HCT116 (cell line): Measurements from ENCODE around the gene SEC22C. TPM values are rescaled to one million over a fixed set of nuclear protein-coding genes. Genes with fewer than 3 reads are reported as not detected.

Experiments used
- ATAC-seq: fragments of 200-7000 bp; cut with Tn5 transposase; 2 replicates; pipeline ENCODE4 v1.9.1; 2020; ENCODE audit warnings: mild to moderate bottlenecking, moderate library complexity
- BruUV-seq: library from RNA; stranded (reverse); fragments of 400-500 nt; replicated peaks from 2 replicates; lab custom pipeline; 2021; lab: Mats Ljungman, UMichigan
- CTCF ChIA-PET: fragments of 300-600 bp; sonication (Branson Sonifier 250); formaldehyde crosslinking; loops from one replicate; lab custom pipeline; 2021; ENCODE audit warnings: antibody characterized with exemption; lab: Charles Lee
- POLR2A ChIA-PET: fragments of 300-600, 350-600 bp; sonication (Branson Sonifier 250); formaldehyde crosslinking; loops from one replicate; lab custom pipeline; 2021; ENCODE audit warnings: antibody characterized with exemption; lab: Charles Lee
- RAD21 ChIA-PET, 2 experiments: fragments of 300-600 bp; sonication (Branson Sonifier 250); formaldehyde crosslinking; loops; one replicate each; lab custom pipeline; 2023; ENCODE audit warnings: low total read pairs in 2 of 2; ENCODE audit not compliant: uncharacterized antibody in 2 of 2, unreplicated experiment in 2 of 2, low non-redundant PET in 1 of 2; lab: Charles Lee
- DNase-seq: peaks from one replicate; pipeline ENCODE4 v3.0.0-alpha.2; 2010; ENCODE audit warnings: low read depth, low spot score
- H2AFZ ChIP-seq: fragments of 200-600 bp; shearing (Covaris generic), sonication (generic); 2 replicates; pipeline ENCODE4 v1.6.1; 2017; ENCODE audit warnings: low read depth, mixed run types, mixed read lengths, antibody characterized with exemption, low read length; ENCODE audit not compliant: poor library complexity, severe bottlenecking
- H3K27ac ChIP-seq: 2 replicates; pipeline ENCODE4 v1.5.1; 2012; ENCODE audit warnings: low read depth, low read length
- H3K27me3 ChIP-seq: fragments of 200-600 bp; sonication (generic); 2 replicates; pipeline ENCODE4 v1.6.1; 2016; ENCODE audit warnings: mixed run types, low read length, mixed read lengths; ENCODE audit not compliant: insufficient read depth
- H3K36me3 ChIP-seq, 2 experiments: fragments of 200-500 bp in 1 of 2; fragments of 200-600 bp in 1 of 2; sonication (Bioruptor generic) in 1 of 2; sonication (generic) in 1 of 2; 2 replicates each; pipeline versions ENCODE4 v1.5.1 to v1.6.1; 2014 to 2016; ENCODE audit warnings: low read length in 2 of 2, inconsistent platforms in 1 of 2, mixed read lengths in 1 of 2, mixed run types in 1 of 2; ENCODE audit not compliant: insufficient read depth in 2 of 2, control insufficient read depth in 1 of 2
- H3K4me1 ChIP-seq, 2 experiments: fragments of 200-600 bp in 1 of 2; sonication (generic) in 1 of 2; 2 replicates each; pipeline versions ENCODE4 v1.5.1 to v1.6.1; 2012 to 2017; ENCODE audit warnings: low read length in 2 of 2, inconsistent platforms in 1 of 2, mild to moderate bottlenecking in 1 of 2, mixed read lengths in 1 of 2, mixed run types in 1 of 2, moderate library complexity in 1 of 2; ENCODE audit not compliant: insufficient read depth in 2 of 2, control insufficient read depth in 1 of 2
- H3K4me2 ChIP-seq: fragments of 200-600 bp; sonication (generic); 2 replicates; pipeline ENCODE4 v1.6.1; 2017; ENCODE audit warnings: mixed run types, low read length, mixed read lengths
- H3K4me3 ChIP-seq, 2 experiments: fragments of 200-600 bp in 1 of 2; sonication (generic) in 1 of 2; replicated peaks in 1 of 2; 2 replicates each; pipeline ENCODE4 v1.5.1; 2011 to 2016; ENCODE audit warnings: low read length in 2 of 2, control low read depth in 1 of 2, low read depth in 1 of 2, mild to moderate bottlenecking in 1 of 2, mixed read lengths in 1 of 2, mixed run types in 1 of 2
- H3K79me2 ChIP-seq: fragments of 200-600 bp; sonication (generic); 2 replicates; pipeline ENCODE4 v1.6.1; 2017; ENCODE audit warnings: mild to moderate bottlenecking, mixed run types, low read length, moderate library complexity, mixed read lengths; ENCODE audit not compliant: insufficient read depth
- H3K9ac ChIP-seq: fragments of 200-600 bp; sonication (generic); 2 replicates; pipeline ENCODE4 v1.6.1; 2016; ENCODE audit warnings: low read length, mixed read lengths
- H3K9me2 ChIP-seq: fragments of 200-600 bp; sonication (generic), shearing (Covaris generic); 2 replicates; pipeline ENCODE4 v1.6.1; 2017; ENCODE audit warnings: mixed run types, mild to moderate bottlenecking, moderate library complexity; ENCODE audit not compliant: insufficient read depth
- H3K9me3 ChIP-seq, 2 experiments: fragments of 200-500 bp in 1 of 2; fragments of 200-600 bp in 1 of 2; sonication (Bioruptor generic) in 1 of 2; sonication (generic) in 1 of 2; 2 replicates each; pipeline ENCODE4 v1.6.1; 2014 to 2017; ENCODE audit warnings: low read length in 2 of 2, mixed read lengths in 2 of 2, inconsistent platforms in 1 of 2, low read depth in 1 of 2, mild to moderate bottlenecking in 1 of 2, mixed run types in 1 of 2, moderate library complexity in 1 of 2; ENCODE audit not compliant: control insufficient read depth in 1 of 2, insufficient read depth in 1 of 2
- H4K20me1 ChIP-seq: fragments of 200-600 bp; sonication (generic), shearing (Covaris generic); 2 replicates; pipeline ENCODE4 v1.6.1; 2017; ENCODE audit warnings: mixed run types, mild to moderate bottlenecking, moderate library complexity; ENCODE audit not compliant: insufficient read depth
- ATF3 ChIP-seq: IDR thresholded peaks from 2 replicates; pipeline ENCODE4 v1.6.1; 2012
- CEBPB ChIP-seq: IDR thresholded peaks from 2 replicates; pipeline ENCODE4 v1.6.1; 2012; ENCODE audit warnings: low read depth
- CTCF ChIP-seq, 3 experiments: fragments of 200-600 bp in 1 of 3; sonication (generic) in 1 of 3; IDR thresholded peaks in 2 of 3; conservative IDR thresholded peaks in 1 of 3; 2 replicates each; pipeline ENCODE4 v1.5.1; 2012 to 2017; ENCODE audit warnings: low read depth in 2 of 3, low read length in 2 of 3, antibody characterized with exemption in 1 of 3, borderline replicate concordance in 1 of 3, control low read depth in 1 of 3, mild to moderate bottlenecking in 1 of 3, mixed read lengths in 1 of 3, mixed run types in 1 of 3, moderate library complexity in 1 of 3; ENCODE audit not compliant: insufficient read depth in 1 of 3
- EGR1 ChIP-seq: IDR thresholded peaks from 2 replicates; pipeline ENCODE4 v1.6.1; 2012; ENCODE audit warnings: low read depth
- EZH2 ChIP-seq: fragments of 200-600 bp; sonication (generic); IDR thresholded peaks from 2 replicates; pipeline ENCODE4 v1.6.1; 2017; ENCODE audit warnings: antibody characterized with exemption, mixed run types
- EZH2phosphoT487 ChIP-seq: fragments of 200-600 bp; IDR thresholded peaks from 2 replicates; pipeline ENCODE4 v1.6.1; 2018; ENCODE audit warnings: antibody characterized with exemption, borderline replicate concordance
- FOSL1 ChIP-seq: IDR thresholded peaks from 2 replicates; pipeline ENCODE4 v1.6.1; 2012; ENCODE audit warnings: low read depth
- JUND ChIP-seq: IDR thresholded peaks from 2 replicates; pipeline ENCODE4 v1.6.1; 2012
- SIN3A ChIP-seq: IDR thresholded peaks from 2 replicates; pipeline ENCODE4 v1.6.1; 2012; ENCODE audit warnings: low read depth
- SP1 ChIP-seq: IDR thresholded peaks from 2 replicates; pipeline ENCODE4 v1.6.1; 2012; ENCODE audit warnings: low read depth
- YY1 ChIP-seq: IDR thresholded peaks from 2 replicates; pipeline ENCODE4 v1.6.1; 2011; ENCODE audit warnings: low read length, low read depth, moderate library complexity, mild to moderate bottlenecking; ENCODE audit not compliant: insufficient replicate concordance; ENCODE audit errors: extremely low read depth
- ZBTB33 ChIP-seq: IDR thresholded peaks from 2 replicates; pipeline ENCODE4 v1.6.1; 2011; ENCODE audit warnings: mild to moderate bottlenecking, low read length, moderate library complexity; ENCODE audit not compliant: insufficient replicate concordance; ENCODE audit errors: extremely low read depth
- intact Hi-C: fragments of 100-400 bp; cut with micrococcal nuclease; formaldehyde crosslinking; loops from 2 replicates; pipeline ENCODE4 v1.10.0; 2022
- total RNA-seq: library from RNA; stranded (reverse); gene quantifications from one replicate; pipeline ENCODE4 v1.2.1, GENCODE V29; 2021; ENCODE audit not compliant: unreplicated experiment

Gene SEC22C
- total RNA-seq, 1 experiment from 2014 or later = 43.4 TPM

GRCh38 chr3:42511201-42511600 is 70.6 kb downstream of the SEC22C start:
- H3K79me2 ChIP-seq = no peaks in the 10 kb centered on the region
- no peaks in the 10 kb centered on the region for H3K36me3 ChIP-seq
- CTCF ChIA-PET = no interaction called here
- no peak overlapping the region for H2AFZ ChIP-seq
- no peak overlapping the region for H3K4me2 ChIP-seq
- H3K4me1 ChIP-seq = peaks cover 12 to 15% of the 10 kb centered on the region in 2 experiments
- RAD21 ChIA-PET = no interaction called here
- POLR2A ChIA-PET = no interaction called here
- ATAC-seq (no peak), DNase-seq (no peak)
- no peak overlapping the region for H3K9ac ChIP-seq
- no peaks in the 10 kb centered on the region for H3K27me3 ChIP-seq
- no peaks in the 10 kb centered on the region for H3K9me3 ChIP-seq
- no peak overlapping the region for H3K4me3 ChIP-seq
- no peaks in the 10 kb centered on the region for H4K20me1 ChIP-seq
- no peaks in the 10 kb centered on the region for H3K9me2 ChIP-seq
- no peak overlapping the region for H3K27ac ChIP-seq
- BruUV-seq = no TSS peak
- intact Hi-C loops = no loop called here
- TF ChIP-seq CEBPB (no peak), JUND (no peak), YY1 (no peak), EZH2phosphoT487 (no peak), EGR1 (no peak), SIN3A (no peak), FOSL1 (no peak), EZH2 (no peak), SP1 (no peak), ATF3 (no peak), CTCF (IDR thresholded peaks at IDR 0.05 in 2 of 3, conservative IDR thresholded peaks at IDR 0.05 in 1 of 3; ENCODE audit: borderline replicate concordance in 1 of 3, insufficient read depth in 1 of 3, low read depth in 2 of 3, low read length in 2 of 3) (no peak), ZBTB33 (no peak)
